ENCODE results near the gene GRIK4.

GRIK4 gene

DNA sequence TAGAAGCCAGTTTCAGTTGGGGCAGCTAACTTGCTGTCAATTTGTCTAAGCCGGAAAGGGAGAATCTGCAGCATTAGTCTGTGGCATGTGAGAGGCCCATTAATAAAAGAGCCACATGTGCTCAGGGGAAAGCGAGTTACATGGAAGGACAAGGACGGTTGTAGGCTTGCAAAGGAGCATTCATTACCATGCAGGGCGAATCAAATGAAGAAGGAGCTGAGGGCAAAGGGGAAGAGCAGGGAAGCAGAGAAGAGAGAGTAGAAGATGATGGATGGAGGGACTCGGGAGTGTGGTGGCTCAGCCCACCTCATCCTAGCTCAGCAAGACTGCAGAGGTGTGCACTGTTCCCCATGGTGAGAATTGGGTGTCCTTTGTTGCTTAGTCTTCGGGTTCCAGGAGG, 359.6 kb downstream of the GRIK4 start:
- DNase-seq, result no peak

DNA sequence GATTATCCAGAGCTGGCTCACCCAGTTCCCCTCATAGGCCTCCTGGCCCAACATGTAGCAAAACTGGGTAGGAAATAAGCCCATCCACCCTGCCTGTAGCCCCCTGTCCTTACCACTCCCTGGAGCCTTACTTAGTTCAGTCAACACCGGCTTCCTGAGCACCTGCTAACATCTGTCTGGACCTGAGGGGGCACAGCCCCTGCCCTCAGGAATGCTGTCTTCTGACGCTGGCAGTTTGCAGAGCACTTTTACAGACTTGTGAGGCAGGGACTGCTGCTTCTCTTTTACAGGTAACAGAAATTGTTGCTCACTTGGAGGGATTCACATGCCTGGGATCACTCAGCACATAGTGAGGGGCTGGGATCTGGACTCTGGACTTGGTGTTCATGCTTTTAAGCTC, 360.4 kb downstream of the GRIK4 start:
- DNase-seq, result no peak

DNA sequence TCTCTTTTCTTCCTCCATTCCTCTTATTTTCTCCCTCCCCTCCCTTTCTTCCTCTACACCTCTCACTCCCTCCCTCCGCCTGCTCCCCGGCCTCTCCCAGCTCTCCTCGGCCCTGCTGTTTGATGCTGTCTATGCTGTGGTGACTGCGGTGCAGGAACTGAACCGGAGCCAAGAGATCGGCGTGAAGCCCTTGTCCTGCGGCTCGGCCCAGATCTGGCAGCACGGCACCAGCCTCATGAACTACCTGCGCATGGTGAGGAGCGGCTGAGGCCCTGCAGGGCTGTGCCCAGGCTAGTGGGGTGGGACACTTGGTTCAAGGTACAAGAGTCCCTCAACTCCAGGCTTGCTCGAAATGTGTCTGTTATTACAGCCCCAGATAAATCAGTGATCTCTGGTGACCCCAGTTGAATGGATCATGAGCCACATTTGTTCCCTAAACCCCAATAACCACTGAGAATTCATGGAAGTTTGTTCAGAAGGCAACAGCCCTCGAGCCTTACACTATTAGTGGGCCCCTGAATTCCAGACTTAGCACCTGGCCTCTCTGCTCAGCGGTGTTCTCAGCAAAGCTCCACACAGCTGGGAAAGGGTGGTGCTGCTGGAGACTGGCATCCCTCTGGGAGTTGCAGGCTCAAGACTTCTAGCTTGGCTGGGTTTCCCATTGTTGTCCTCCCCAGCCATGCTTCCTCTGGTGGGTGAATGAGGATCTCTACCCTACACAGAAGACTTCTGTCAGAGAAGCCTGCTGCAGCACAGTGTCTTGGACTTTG, 362.6 kb downstream of the GRIK4 start:
- no peak for DNase-seq

DNA sequence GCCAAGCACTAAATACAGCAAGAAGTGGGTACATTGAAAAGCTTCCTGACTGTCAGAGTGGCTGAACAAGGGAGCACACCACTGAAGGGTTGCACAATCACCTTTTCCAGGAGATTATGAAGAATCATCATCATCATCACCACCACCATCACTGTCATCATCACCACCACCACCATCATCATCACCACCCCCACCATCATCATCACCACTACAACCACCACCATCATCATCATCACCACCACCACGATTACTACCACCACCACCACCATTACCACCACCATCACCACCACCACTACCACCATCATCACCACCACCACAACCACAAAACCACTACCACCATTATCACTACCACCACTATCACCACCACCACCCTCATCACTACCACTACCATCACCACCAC, 364.4 kb downstream of the GRIK4 start:
- DNase-seq, result no peak

DNA sequence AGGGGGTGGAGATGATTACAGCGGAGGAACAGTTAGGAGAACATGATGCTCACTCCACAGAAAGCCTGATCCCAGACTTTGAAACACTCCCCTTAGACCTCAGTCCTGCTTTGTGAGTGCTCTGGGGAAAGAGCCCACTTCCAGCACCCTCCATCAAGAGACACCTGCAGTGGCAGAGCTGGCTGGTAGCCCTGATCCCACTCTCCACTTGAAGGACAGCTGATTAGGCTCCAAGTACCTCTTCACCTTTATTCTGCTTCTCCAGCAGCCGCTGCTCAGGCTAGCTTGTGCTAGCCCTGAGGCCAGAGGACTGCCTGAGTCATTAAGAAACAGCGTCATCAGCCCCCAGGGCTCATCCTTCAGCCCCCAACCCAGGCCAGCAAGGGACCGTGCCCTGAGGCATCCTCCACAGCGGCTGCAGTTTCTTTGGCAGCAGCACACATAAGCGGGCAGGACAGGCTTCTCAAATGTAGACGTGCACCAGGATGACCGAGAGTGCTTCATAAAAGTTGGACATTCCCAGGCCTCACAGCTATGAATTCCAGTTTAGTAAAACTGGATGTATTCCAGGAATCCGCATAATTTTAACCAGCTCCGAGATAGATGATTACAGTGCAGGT, 366.3 kb downstream of the GRIK4 start:
- DNase-seq, result no peak

DNA sequence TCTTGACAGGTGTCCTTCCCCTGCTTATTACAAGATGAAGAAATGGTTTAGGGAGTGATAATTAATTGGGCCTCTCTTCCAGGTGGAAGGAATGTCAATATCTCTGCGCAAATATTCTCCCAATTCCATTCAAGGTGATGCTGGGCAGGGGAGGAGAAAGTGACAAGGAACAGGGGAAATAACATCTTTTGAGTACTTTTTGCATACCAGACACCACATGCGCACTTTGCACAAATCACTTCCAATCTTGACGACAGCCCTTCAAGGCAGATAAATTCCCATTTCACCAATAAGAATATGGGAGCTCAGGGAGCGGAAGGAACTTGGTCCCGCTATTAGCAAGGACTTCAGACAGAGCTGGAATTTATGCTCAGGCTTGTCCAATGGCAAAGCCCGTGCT, 367.2 kb downstream of the GRIK4 start:
- no peak for DNase-seq

DNA sequence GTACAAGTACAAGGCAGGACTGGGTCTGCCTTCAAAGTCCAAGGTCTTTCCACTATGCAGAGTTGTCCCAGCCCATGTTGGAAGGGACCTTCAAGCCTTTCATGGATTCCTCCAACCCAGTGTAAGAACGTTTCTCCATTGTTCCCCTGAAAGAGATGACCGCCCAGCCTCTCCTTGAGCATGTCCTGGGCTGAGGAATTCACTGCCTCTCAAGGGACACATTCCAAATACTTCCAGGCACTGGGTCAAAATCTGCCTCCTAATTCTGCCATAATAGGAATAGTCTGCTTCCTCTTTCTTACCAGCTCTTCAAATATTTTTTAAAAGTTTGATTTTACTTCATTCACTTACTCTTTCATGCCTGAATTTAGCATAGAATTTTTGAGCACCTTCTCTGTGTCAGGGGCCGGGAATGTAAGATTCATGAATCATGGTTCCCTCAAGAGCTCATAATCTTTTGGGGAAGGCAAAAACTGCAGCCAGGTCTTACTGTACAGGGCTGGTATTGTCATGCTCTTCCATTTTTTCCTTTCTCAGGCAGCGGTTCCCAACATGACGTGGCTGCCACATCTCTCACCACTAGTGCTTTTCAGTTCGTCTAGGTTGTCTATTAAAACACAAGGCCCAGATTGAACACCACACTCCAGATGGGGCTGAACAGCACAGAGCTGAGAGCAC, 369.1 kb downstream of the GRIK4 start:
- no peak for DNase-seq

DNA sequence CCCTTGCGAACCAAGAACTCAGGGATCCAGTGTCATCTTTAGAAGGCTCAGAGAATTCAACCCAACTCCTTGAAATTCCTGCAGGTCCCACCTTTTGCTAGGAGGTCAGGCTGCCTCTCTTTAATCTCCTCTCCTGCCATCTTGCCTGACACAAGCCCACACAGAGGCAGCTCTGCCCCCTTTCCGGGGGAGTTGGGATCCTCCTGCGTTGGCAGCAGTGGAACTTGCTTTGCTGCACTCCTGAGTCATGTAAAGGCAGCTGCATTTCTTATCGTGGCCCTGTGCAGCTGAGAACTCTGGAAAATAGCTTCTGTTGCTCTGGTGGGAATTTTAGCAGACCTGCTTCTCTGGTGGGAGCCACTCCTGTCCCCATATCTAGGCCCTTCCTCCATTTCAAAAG, 370.0 kb downstream of the GRIK4 start:
- no peak for DNase-seq

DNA sequence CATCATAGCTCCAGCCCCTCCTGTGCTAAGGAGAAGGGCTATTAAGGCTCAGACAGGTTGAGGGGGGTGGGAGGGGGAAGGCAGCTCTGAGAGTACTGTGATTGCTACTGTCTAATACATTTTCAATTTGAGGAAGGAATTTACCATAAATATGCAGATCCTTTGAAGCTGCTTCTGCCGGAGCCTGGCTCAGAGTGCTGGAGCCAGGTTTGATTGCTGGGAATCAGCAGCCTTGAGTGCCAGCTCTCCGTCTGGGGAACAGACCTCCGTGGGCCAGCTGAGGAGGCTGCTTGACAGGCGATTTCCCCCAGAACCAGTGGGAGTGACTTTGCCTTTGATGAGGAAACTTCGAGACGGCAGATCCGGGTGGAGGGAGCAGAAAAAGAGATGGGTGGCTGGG, 370.6 kb downstream of the GRIK4 start:
- DNase-seq, result no peak

DNA sequence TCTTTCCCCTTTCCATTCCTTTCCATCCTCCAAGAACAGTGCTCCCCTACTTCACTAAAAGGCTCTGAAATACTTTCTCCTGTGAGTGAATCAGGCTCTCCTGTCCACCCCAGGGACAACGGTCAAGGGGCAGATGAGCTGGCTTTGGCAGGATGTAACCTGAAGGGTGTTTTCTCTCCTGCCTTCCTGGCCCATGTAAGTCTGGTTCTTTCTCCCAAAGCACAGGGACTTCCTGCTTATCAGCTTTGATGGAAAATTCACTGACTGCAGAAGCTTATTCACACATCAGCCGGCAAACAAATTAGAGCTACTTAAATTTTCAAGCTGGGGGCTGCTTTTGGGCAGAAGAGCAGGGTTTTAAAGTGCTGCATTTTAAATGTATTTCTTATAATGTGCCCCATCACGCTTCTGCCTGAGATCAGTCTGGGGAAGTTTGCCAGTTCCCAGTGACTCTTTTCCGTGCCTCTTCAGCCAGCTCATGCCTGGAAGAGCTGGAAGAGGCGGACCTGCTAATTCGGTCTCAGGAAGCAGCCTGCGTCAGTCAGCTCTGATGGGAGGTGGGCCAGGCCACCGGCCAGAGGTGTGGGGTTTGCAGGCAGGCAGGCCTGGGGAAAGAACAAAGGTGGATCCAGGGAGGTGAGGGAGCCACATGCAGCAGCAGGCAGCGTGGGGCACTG, 372.0 kb downstream of the GRIK4 start:
- DNase-seq, result no peak

DNA sequence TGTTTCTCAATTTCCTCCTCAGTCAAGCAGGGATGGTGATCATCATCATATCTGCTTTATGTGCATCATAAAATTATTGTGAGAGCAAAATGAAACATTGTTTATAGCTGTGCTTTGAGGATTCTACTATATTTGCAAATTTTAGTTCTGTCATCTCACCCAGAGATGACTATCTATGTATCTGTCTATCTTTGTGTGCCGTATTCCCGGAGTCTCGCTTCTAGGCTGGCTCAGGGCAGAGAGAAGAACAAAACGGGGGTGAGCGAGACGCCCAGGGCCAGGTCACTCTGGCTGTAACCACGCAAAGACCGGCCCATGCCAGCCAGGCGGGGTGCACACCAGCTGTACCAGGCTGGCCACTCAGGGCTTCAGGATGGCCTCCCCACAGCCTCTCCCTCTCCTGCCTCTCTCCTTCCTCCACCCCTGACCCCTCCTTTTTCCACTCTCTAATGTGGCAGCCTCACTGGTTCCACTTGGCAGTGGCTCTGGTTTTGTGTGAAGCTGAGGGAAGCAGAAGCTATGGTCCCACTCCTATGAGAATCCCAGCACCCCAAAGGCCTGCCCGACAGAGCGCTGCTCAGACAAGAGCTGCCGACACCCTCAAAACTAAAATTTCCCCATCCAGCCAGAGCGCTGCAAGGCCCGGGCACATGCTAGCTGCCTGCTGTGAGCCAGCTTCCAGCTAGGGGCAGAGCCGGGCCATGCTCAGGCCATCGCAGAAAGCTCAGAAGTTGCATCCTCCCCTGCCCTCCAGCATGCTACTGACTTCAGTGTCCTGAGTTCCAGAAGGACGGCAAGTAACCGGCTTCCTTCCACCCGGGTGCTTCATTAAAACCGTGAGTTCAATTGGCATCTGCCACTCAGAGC, 372.8 kb downstream of the GRIK4 start:
- no peak for DNase-seq

DNA sequence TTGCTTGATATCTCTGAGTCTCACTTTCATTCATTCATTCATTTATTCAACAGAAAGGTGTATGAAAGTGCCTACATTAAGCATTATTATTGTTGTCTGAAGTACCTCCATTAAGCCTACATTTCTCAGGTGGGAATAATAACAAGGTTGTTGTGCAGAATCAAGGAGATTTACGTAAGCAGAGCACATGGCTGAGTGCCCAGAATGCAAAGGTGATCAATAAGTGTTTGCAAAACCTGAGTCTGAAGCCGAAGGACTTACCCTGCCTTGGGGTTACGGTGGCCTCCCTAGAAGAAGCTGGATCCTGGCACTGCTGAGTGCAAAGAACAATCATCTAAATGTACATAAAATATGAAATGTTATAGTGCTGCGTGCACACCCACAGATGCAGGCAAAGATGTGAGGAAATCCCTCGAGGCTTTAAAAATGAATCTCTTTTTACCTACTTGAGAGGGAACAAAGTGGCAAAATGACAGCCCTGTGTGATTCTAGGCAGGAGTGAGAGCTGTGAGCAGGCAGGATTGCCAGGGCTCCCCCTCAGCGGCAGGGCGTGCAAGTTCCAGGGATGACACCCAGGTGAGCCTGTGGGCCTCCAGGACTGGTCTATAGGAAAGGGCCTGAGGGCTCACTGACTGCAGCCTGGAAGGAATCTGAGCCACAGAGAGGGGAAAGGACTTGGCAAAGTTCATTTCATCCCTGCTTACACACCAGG, 379.2 kb downstream of the GRIK4 start:
- DNase-seq, result no peak

DNA sequence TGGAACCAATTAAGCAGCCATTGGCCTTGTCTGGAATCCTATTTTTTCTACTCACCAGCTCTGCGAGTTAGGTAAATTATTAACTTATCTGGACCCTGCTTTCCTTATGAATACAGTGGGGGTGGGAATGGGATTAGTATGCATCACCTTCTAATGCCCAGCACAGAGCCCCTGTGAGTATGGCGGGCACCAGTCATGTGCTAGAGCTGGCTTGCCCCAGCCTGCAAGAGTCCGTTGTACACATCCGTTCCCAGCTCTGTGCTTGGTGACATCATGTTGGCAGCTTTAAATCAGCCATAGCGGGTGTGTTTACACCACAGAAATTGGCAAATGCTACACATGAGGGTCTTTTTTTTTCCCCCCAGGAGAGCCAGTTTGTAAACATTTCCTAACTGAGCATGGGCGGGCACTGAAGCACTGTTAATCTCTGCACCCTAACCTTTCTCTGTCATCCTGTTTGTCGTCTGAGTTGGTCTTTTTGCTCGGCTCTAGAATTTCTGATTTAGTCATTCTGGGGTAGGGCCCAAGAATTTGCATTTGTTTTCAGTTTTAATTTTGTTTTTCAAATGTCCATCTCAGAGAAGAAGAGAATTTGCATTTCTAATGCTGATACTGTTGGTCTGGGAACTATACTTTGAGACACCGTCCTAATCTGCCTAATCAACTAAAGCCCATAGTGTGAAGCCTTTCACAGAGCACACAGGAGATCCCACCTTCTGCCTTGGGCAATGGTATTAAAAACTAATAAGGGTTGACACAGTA, 382.1 kb downstream of the GRIK4 start:
- DNase-seq, result no peak

DNA sequence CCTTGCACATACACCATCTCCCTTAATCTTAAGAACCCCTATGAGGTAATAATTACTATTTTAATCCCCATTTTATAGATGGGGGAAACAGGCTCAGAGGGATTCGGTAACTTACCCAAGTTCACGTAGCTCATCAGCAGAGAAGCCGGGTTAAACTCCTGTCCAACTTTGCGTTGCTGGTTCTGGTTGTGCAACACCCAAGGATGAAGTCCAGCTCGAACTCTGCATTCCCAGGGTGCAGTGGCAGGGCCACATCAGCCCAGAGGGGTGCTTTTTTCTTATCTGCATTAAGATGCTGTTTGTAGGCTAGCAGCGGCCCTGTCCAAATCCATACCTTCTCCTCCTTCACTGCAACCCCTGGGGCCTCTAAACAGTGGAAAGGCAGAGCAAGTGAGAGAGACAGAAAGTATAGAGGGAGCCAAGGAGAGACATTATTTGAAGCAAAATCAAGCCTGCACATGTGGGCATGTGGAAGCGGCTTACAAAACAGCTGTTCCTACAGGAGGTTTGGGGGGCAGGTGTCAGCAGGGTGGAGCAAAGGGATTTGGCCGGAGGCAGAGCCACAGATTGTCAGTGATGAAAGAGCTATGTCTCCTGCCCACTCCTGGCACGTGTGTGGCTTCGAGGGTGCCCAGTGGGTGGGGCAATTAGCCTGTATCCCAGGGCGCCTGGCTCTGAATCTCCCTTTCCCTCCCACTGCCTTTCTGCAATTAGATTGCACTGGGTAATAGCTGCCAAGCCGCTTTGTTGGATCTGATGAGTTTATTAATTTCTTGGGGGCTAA, 382.8 kb downstream of the GRIK4 start:
- DNase-seq, result no peak

DNA sequence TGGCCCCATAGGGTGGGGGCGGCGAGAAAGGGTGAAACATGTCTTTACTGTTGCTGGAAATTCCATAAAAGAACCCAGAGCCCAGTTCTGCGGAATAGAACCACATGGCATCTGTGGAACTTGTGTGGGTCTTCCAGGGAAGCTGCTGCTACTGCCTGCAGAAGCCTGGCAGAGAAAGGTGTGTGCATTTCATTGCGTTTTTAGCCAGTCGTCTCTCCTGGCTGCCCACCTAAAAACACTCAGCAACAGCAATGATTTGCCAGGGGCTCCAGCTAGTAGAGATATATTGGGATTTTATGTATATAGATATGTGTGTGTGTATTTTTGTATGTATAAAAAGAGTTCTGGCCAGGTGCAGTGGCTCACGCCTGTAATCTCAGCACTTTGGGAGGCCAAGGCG, 385.1 kb downstream of the GRIK4 start:
- no peak for DNase-seq

DNA sequence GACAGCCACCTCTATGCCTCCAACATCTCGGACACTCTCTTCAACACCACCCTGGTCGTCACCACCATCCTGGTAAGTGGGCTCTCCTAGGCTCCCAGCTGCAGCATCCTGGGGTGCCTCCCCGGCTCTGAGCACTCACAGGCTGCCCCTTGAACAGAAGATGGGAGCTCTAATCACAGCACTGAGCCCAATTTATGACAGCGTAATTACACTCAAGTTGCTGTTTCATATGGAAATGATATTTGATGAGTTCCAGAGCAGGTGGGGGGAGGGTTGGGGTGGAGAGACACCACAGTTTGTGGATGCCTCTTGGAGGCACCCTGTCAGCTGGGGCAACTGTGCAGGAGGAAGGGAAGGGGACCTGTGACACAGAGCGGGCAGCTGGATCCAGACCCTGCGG, 387.0 kb downstream of the GRIK4 start:
- no peak for DNase-seq

DNA sequence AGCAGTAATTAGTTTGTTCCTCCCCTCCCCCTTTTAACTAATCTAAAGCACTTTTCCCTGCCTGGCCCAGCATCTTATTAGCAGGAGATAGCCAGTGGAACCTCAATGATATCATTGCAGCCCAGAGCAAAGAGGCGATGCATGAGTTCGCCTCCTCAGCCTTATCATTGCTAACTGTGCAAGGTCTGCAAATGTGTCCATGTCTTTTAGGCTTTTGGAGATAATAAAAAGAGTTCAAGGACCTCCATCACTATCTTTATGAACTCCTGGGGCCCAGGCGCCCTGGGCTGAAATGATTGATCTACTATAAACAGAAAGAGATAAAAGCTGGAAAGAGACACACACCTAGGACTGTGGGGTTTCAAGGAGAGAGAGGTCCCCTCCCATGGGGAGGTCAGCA, 388.2 kb downstream of the GRIK4 start:
- DNase-seq, result no peak

DNA sequence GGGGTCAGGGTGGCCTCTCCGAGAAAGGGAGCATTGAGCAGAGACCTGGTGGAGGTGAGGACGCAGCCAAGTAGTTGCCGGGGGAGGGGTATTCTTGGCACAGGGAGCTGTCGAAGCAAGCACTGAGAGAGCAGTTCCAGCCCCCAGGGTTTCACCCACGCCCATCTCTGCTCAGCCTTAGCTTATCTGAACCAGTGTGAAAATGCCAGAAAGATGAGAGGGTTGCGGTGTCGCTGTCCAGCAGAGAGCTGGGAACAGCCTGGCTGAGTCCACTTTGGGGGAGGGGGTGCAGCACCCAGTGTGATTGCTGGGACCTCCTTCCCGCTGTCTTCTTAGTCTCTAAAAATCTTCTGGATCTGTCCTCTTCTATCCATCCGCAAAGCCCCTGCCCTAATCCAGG, 389.1 kb downstream of the GRIK4 start:
- no peak for DNase-seq

DNA sequence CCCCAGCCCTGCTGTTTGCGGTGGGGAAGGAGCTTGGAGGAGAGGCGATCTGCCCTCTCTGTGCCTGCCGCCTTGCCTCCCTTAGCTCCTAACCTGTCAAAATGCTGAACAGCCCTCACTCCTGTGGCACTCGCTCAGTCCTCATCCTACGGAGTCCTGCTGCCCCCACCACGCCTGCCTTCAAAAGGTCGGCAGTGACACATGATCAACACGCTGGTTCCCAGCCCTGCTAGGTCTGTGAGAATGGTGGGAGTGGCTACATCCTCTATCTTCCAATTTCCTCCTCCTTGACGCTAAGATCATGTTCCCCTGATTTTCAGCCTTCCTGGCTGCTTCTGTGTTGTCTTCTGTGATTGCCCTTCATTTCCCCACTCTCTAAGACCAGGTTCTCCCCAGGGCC, 392.1 kb downstream of the GRIK4 start:
- DNase-seq, result no peak

DNA sequence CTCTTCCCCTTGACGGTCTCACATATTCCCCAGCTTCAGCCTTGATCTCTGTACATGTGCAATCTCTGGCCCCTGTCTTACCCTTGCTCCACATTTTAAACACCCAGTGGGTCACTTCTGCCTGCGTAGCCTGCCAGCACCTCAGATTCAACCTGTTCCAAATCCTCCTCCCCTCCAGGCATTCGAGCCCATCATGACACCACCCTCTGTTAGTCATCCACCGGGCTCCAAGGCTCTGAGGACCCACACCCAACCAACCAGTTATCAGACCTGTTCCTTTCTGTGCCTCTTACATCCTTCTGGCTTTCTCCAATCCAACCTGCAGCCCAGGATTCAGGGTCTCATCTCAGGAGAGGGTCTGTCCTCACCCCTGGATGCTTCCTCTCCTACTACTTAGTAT, 392.6 kb downstream of the GRIK4 start:
- no peak for DNase-seq

DNA sequence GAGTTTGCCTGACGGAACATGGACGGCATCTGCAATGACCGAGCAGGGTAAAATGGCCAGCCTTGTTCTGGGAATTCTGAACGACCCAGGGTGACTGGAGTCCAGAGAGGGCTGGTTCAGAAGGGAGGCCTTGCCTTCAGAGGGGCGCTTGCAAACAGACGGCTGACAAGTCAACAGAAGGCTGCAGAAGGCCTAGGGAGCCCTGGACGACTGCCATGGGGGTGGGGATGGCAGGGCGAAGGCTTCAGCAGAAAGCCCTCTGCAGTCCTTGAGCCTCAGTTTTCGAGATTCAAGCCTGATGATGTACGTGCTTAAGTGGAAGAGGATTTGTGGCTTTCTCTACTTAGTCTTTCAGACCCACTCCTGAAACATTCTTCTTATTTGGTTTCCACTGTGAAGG, 395.2 kb downstream of the GRIK4 start:
- no peak for DNase-seq

Measured in activated naive CD4-positive, alpha-beta T cell treated with Interleukin-2 at 50 U/mL for 16 hours (primary cell).